Measurements from ENCODE around the gene ZNF469. TPM values are rescaled to one million over a fixed set of nuclear protein-coding genes. Genes with fewer than 3 reads are reported as not detected.

Gene ZNF469
- total RNA-seq, 2 donors from 2014 or later = 4.5 to 11.3 TPM

DNA sequence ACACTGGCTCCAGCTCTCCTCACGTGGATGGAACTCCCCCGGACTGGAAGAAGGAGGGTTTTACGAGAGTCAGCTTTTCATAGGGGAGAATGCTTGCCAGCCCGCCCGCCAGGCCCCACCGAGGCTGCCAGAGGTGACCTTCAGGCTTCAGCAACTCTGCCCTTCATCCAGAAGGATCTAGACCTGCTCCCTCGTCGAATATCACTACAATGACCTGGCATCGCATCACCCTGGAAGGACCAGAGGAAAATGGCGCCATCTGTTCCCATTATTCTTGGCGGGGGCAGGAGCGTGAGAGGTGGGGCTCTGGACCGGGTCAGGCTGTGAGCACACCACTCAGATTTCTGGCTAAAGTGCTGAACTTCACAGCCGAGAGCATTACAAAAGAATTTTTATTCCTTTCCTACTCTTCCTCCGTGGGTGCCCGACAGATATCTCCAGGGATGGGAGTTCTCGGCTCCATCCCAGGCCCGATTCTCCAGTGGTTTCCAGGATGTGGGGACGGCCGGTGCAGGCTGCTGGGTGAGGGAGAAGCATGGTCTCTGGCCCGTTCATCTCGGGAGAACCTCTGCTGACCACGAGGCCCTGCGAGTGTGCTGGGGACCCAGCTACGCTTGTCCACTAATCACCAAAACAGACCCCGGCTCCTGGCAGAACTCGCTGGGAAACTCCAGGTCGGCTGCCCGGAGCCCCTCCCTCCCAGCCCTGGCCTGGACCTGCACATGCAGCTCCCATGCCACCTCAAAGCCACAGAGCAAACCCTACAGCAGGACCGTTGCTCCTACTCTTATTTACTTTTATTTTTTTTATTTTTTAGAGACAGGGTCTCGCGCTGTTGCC lies 36.8 kb upstream of the ZNF469 start:
- no peak overlapping the region for H3K4me3 ChIP-seq
- H3K4me1 ChIP-seq (ENCODE audit: control insufficient read depth in 1 of 2, low read depth in 2 of 2) = no peaks in the 10 kb centered on the region
- H3K36me3 ChIP-seq = no peaks in the 10 kb centered on the region
- TF ChIP-seq, protein P1, sequence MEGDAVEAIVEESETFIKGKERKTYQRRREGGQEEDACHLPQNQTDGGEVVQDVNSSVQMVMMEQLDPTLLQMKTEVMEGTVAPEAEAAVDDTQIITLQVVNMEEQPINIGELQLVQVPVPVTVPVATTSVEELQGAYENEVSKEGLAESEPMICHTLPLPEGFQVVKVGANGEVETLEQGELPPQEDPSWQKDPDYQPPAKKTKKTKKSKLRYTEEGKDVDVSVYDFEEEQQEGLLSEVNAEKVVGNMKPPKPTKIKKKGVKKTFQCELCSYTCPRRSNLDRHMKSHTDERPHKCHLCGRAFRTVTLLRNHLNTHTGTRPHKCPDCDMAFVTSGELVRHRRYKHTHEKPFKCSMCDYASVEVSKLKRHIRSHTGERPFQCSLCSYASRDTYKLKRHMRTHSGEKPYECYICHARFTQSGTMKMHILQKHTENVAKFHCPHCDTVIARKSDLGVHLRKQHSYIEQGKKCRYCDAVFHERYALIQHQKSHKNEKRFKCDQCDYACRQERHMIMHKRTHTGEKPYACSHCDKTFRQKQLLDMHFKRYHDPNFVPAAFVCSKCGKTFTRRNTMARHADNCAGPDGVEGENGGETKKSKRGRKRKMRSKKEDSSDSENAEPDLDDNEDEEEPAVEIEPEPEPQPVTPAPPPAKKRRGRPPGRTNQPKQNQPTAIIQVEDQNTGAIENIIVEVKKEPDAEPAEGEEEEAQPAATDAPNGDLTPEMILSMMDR (IDR thresholded peaks at IDR 0.05) = no peak
- H3K9me3 ChIP-seq = peaks cover 5% of the 10 kb centered on the region
- no peaks in the 10 kb centered on the region for H3K27me3 ChIP-seq (replicated peaks; ENCODE audit: insufficient read depth)
- ATAC-seq (ENCODE audit: insufficient number of reproducible peaks, low FRiP score, low read depth) = no peak
- H3K27ac ChIP-seq = no peak overlapping the region
- no peak for DNase-seq (ENCODE audit: low spot score)

DNA sequence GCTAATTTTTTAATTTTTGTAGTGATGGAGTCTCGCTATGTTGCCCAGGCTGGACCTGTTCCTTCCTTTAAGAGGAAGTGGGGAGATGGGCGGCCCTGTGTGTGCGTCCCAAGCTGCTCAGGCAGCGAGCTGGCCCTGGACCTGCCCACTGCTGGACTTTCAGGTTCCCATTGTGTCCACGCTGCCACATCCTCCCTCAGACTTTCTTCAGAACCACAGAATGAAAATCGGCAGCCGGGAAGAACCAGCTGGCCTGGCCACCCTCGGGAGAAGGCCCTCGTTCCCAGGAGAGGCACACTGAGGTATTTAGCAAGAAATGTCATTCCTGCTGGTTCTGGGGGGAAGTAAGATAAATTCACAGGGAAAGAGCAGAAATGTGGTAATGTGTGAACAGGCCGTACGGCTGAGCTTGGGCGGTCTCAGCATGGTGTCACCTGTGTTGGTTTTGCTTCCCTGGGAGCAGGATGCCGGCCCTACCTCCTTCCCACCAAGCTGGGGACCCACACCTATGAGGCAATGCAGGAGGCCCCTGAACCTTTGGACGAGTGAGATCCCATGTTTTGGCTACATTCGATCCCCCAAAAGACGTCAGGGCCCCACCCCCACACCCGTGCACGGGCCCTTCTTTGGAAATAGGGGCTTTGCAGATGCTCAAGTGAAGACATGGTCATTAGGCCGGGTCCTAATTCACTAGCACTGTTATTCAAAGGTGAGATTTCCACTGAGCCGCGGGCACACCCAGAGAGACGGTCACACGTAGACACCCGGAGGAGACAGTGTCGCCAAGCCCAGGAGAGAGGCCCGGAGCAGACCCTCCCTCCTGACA lies 35.9 kb upstream of the ZNF469 start:
- Histone ChIP-seq H3K27ac (no peak overlapping the region), H3K36me3 (no peaks in the 10 kb centered on the region), H3K9me3 (peaks cover 5% of the 10 kb centered on the region), H3K27me3 (replicated peaks; ENCODE audit: insufficient read depth) (no peaks in the 10 kb centered on the region), H3K4me3 (no peak overlapping the region), H3K4me1 (ENCODE audit: control insufficient read depth in 1 of 2, low read depth in 2 of 2) (no peaks in the 10 kb centered on the region)
- DNase-seq (ENCODE audit: low spot score) (no peak), ATAC-seq (ENCODE audit: insufficient number of reproducible peaks, low FRiP score, low read depth) (no peak)
- TF ChIP-seq, protein P1 (IDR thresholded peaks at IDR 0.05) = no peak

DNA sequence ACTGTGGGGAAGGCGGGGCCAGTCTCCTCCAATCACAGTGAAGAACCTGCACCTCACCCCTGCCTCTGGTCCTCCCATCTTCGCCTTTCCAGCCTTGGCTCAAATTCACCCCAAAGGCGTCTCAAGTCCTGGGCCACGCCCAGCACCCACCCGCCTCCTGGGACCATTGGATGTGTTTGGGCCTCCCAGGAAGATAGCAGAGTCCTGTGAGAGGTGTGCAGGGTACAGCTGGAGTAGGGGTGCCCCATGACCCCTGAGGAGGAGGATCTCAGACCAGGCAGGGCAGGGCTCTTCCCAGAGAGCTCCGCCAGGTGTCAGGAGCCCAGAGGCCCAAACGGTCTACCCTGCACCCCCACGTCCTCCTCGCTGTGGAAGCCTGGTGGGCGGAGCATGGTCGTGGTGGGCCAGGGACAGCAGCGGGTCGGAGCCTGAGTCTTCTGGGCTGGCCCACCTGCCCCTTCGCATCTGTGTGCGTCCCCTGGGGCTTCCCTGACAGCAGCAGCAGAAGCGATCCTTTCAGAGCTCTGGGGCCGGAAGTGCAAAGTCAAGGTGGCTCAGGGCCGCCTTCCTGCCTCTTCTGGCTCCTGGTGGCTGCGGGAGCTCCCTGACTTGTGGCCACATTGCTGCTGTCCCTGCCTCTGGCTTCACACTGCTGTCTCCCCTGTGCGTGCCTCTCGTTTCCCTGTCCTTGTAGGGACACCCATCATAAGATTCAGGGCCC lies 34.9 kb upstream of the ZNF469 start:
- H3K36me3 ChIP-seq = no peaks in the 10 kb centered on the region
- H3K9me3 ChIP-seq = peaks cover 5% of the 10 kb centered on the region
- H3K4me3 ChIP-seq = no peak overlapping the region
- TF ChIP-seq, protein P1 (IDR thresholded peaks at IDR 0.05) = no peak
- no peaks in the 10 kb centered on the region for H3K4me1 ChIP-seq (ENCODE audit: control insufficient read depth in 1 of 2, low read depth in 2 of 2)
- ATAC-seq (ENCODE audit: insufficient number of reproducible peaks, low FRiP score, low read depth) (no peak), DNase-seq (ENCODE audit: low spot score) (no peak)
- no peak overlapping the region for H3K27ac ChIP-seq
- no peaks in the 10 kb centered on the region for H3K27me3 ChIP-seq (replicated peaks; ENCODE audit: insufficient read depth)

DNA sequence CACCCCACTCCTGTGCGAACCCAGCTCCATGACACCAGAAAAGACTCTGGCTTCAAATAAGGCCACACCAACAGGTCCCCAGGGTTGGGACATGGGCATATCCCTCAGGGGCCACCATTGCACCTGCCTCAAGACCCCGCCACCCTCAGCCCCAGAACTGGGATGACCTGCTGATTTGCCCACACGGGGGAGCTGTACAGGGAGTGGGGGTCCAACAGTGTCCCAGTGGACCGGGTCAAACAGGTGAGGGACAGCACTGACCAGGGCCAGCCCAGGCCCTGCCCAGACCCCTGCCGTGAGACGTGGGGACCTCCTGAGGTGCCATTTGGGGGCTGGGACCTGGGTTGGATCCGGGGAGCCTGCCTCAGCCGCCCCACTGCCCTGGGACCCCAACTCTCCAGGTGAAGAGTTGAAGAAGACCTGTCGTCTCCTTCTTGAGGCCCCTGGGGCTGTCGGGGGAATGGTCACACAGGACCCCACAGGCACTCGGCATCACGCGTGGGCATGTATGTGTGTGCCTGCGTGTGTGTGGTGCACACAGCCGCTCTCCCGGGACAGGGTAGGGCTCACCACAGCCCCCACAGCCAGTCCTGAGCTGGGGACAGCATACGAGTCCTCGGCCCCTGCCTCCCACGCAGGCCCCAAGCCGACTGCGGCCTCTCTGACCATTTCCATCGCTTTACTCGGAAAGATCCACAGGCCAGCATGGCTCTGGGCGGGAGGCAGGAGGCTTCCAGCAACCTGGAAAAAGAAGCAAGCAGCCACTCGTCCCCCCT lies 34.2 kb upstream of the ZNF469 start:
- TF ChIP-seq, protein P1 (IDR thresholded peaks at IDR 0.05) = no peak
- Histone ChIP-seq H3K4me1 (ENCODE audit: control insufficient read depth in 1 of 2, low read depth in 2 of 2) (no peaks in the 10 kb centered on the region), H3K4me3 (no peak overlapping the region), H3K36me3 (no peaks in the 10 kb centered on the region), H3K9me3 (no peaks in the 10 kb centered on the region), H3K27ac (no peak overlapping the region), H3K27me3 (replicated peaks; ENCODE audit: insufficient read depth) (no peaks in the 10 kb centered on the region)
- ATAC-seq (ENCODE audit: insufficient number of reproducible peaks, low FRiP score, low read depth) (no peak), DNase-seq (ENCODE audit: low spot score) (no peak)

All from thoracic aorta (tissue), 2 donors.